HepG2 (cell line): ENCODE measurements around the gene ATP8A2.

ENCODE experiments used
- ARNTL ChIP-seq: sonication (generic); formaldehyde crosslinking; IDR thresholded peaks from 2 replicates; pipeline ENCODE4 v1.4.0; 2020; ENCODE audit warnings: mild to moderate bottlenecking, missing genetic modification reagents
- HNRNPL ChIP-seq: fragments of 200-400 bp; formaldehyde crosslinking; IDR thresholded peaks from 2 replicates; pipeline ENCODE4 v1.6.1; 2017; ENCODE audit warnings: mild to moderate bottlenecking, low read depth, low read length
- POLR2A ChIP-seq, 2 experiments: IDR thresholded peaks; 2 replicates each; pipeline ENCODE4 v1.6.1; 2011; ENCODE audit warnings: low read depth in 2 of 2, low read length in 2 of 2, mild to moderate bottlenecking in 1 of 2, moderate library complexity in 1 of 2; ENCODE audit not compliant: insufficient read depth in 1 of 2
- RBM39 ChIP-seq: fragments of 200-400 bp; formaldehyde crosslinking; IDR thresholded peaks from one replicate; pipeline ENCODE4 v1.6.1; 2018; ENCODE audit warnings: antibody characterized with exemption, mild to moderate bottlenecking, low read depth, low read length; ENCODE audit not compliant: poor library complexity, severe bottlenecking
- RXRA ChIP-seq: sonication (generic); formaldehyde crosslinking; IDR thresholded peaks from 2 replicates; pipeline ENCODE4 v1.5.1; 2020; ENCODE audit warnings: missing genetic modification reagents
- SMARCC2 ChIP-seq: fragments of 450-650 bp; IDR thresholded peaks from 2 replicates; pipeline ENCODE4 v1.6.1; 2017; ENCODE audit warnings: antibody characterized with exemption, mild to moderate bottlenecking
- SPEN ChIP-seq: sonication (generic); formaldehyde crosslinking; IDR thresholded peaks from 2 replicates; pipeline ENCODE4 v1.5.1; 2020; ENCODE audit warnings: low read depth, mild to moderate bottlenecking, missing genetic modification reagents
- ZNF263 ChIP-seq: sonication (generic); formaldehyde crosslinking; IDR thresholded peaks from 2 replicates; pipeline ENCODE4 v1.4.0; 2020; ENCODE audit warnings: missing genetic modification reagents
- ZNF441 ChIP-seq: sonication (generic); formaldehyde crosslinking; IDR thresholded peaks from 2 replicates; pipeline ENCODE4 v1.7.0; 2021; ENCODE audit warnings: missing genetic modification reagents, borderline replicate concordance
- ZNF562 ChIP-seq: sonication (generic); formaldehyde crosslinking; IDR thresholded peaks from 2 replicates; pipeline ENCODE4 v1.8.0; 2022; ENCODE audit warnings: missing genetic modification reagents, borderline replicate concordance
- ZNF598 ChIP-seq: sonication (generic); formaldehyde crosslinking; IDR thresholded peaks from 2 replicates; pipeline ENCODE4 v1.5.1; 2020; ENCODE audit warnings: mild to moderate bottlenecking, missing genetic modification reagents, borderline replicate concordance
- TF ChIP-seq, protein P1 (sequence below): sonication (generic); formaldehyde crosslinking; IDR thresholded peaks from 2 replicates; pipeline ENCODE4 v1.5.0; 2020; ENCODE audit warnings: missing genetic modification reagents
- TF ChIP-seq, protein P2 (sequence below): sonication (generic); formaldehyde crosslinking; IDR thresholded peaks from 2 replicates; pipeline ENCODE4 v1.5.0; 2020; ENCODE audit warnings: mild to moderate bottlenecking, missing genetic modification reagents, moderate library complexity

DNA sequence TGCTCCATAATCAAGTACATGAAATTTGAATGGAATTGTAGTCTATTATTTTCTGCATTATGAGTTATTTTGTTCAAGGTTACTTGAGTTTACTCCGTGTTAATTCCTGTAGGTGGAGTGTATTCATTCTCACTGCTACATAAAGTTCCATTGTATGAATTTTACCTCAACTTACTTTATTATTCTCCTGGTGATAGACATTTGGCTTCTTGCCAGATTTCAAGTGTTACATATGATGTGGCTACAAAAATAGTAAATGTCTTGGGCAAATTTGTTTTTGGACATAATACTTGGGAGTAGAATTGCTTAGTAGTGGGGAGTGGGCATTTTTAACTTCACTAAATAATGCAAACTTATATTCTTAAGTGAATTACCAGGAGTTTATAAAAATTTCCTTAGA, 351.1 kb downstream of the ATP8A2 start:
- TF ChIP-seq ZNF441 (CRISPR knock-in tag), result no peak
- TF ChIP-seq RXRA (CRISPR knock-in tag), result no peak
- TF ChIP-seq ARNTL, result no peak
- TF ChIP-seq, protein P1, sequence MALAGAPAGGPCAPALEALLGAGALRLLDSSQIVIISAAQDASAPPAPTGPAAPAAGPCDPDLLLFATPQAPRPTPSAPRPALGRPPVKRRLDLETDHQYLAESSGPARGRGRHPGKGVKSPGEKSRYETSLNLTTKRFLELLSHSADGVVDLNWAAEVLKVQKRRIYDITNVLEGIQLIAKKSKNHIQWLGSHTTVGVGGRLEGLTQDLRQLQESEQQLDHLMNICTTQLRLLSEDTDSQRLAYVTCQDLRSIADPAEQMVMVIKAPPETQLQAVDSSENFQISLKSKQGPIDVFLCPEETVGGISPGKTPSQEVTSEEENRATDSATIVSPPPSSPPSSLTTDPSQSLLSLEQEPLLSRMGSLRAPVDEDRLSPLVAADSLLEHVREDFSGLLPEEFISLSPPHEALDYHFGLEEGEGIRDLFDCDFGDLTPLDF (CRISPR knock-in tag), result no peak
- TF ChIP-seq ZNF562 (CRISPR knock-in tag), result no peak
- no peak for TF ChIP-seq ZNF263 (CRISPR knock-in tag)
- TF ChIP-seq POLR2A (IDR thresholded peaks at IDR 0.05; ENCODE audit: insufficient read depth in 1 of 2, low read depth in 2 of 2, low read length in 2 of 2), result no peak
- TF ChIP-seq RBM39, result no peak
- TF ChIP-seq HNRNPL, result no peak
- TF ChIP-seq SMARCC2, result no peak
- TF ChIP-seq SPEN (CRISPR knock-in tag), result no peak
- no peak for TF ChIP-seq ZNF598
- TF ChIP-seq, protein P2, sequence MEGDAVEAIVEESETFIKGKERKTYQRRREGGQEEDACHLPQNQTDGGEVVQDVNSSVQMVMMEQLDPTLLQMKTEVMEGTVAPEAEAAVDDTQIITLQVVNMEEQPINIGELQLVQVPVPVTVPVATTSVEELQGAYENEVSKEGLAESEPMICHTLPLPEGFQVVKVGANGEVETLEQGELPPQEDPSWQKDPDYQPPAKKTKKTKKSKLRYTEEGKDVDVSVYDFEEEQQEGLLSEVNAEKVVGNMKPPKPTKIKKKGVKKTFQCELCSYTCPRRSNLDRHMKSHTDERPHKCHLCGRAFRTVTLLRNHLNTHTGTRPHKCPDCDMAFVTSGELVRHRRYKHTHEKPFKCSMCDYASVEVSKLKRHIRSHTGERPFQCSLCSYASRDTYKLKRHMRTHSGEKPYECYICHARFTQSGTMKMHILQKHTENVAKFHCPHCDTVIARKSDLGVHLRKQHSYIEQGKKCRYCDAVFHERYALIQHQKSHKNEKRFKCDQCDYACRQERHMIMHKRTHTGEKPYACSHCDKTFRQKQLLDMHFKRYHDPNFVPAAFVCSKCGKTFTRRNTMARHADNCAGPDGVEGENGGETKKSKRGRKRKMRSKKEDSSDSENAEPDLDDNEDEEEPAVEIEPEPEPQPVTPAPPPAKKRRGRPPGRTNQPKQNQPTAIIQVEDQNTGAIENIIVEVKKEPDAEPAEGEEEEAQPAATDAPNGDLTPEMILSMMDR (CRISPR knock-in tag), result no peak
